ENCODE results near the gene LAMC3. TPM values are rescaled to one million over a fixed set of nuclear protein-coding genes. Genes with fewer than 3 reads are reported as not detected.

The LAMC3 gene
- total RNA-seq, 1 donor from 2014 or later, result 26.4 TPM

GRCh38 chr9:131072871-131073237 is 63.9 kb downstream of the LAMC3 start:
- Histone ChIP-seq H3K27ac (no peak overlapping the region), H3K4me3 (no peak overlapping the region), H3K27me3 (ENCODE audit: low read depth) (no peaks in the 10 kb centered on the region), H3K36me3 (no peaks in the 10 kb centered on the region), H3K9me3 (no peaks in the 10 kb centered on the region), H3K4me1 (no peaks in the 10 kb centered on the region)
- ATAC-seq (no peak), DNase-seq (no peak)
- TF ChIP-seq, protein P1, sequence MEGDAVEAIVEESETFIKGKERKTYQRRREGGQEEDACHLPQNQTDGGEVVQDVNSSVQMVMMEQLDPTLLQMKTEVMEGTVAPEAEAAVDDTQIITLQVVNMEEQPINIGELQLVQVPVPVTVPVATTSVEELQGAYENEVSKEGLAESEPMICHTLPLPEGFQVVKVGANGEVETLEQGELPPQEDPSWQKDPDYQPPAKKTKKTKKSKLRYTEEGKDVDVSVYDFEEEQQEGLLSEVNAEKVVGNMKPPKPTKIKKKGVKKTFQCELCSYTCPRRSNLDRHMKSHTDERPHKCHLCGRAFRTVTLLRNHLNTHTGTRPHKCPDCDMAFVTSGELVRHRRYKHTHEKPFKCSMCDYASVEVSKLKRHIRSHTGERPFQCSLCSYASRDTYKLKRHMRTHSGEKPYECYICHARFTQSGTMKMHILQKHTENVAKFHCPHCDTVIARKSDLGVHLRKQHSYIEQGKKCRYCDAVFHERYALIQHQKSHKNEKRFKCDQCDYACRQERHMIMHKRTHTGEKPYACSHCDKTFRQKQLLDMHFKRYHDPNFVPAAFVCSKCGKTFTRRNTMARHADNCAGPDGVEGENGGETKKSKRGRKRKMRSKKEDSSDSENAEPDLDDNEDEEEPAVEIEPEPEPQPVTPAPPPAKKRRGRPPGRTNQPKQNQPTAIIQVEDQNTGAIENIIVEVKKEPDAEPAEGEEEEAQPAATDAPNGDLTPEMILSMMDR (IDR thresholded peaks at IDR 0.05), result no peak
- intact Hi-C loops (cut with DNase I), result no loop called here

DNA sequence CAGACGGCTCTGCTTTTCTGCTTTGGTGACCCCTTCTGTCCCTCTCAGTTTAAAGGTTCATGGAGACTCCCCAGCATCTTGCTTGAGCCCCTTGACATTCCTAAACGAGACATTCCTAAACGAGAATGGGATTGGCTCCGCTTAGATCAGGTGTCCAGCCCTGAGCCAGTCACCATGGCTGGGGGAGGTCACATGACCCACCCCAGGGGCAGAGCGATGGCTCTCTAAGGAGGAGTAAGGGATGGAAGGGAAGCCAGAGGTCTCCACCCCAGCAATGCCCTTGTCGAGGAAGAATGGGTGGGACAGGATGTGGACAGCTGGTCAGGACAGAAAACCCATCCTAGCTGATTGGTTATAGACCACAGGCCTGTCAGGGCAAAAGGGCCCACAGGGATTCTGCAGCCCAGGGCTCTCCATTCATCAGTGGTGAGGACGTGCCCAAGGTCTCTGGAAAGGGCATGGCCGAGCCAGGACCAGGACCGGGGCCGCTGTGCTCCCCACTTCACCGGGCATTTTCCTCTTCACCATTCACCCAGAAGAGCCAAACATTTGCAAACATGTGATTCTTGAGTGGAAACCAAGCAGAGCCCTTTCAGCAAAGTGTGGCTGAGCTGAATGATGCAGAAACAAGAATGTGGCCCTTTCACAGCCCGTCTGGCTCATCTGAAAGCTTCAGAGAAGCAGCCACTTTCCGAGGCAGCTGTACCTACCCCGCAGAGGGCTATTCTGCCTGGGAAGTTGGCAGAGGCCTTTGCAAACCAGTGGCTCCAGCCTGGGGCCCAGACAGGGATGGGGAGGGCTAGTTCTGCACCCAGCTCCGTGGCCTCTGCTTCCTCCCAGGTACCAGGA is 67.6 kb downstream of the LAMC3 start:
- no peak overlapping the region for H3K27ac ChIP-seq
- H3K36me3 ChIP-seq, result no peaks in the 10 kb centered on the region
- H3K27me3 ChIP-seq (ENCODE audit: low read depth), result no peaks in the 10 kb centered on the region
- H3K4me1 ChIP-seq, result no peaks in the 10 kb centered on the region
- no peak for DNase-seq
- intact Hi-C loops (cut with DNase I), result no loop called here
- TF ChIP-seq, protein P1 (IDR thresholded peaks at IDR 0.05), result no peak
- no peak overlapping the region for H3K4me3 ChIP-seq
- H3K9me3 ChIP-seq, result no peaks in the 10 kb centered on the region
- ATAC-seq, result no peak

DNA sequence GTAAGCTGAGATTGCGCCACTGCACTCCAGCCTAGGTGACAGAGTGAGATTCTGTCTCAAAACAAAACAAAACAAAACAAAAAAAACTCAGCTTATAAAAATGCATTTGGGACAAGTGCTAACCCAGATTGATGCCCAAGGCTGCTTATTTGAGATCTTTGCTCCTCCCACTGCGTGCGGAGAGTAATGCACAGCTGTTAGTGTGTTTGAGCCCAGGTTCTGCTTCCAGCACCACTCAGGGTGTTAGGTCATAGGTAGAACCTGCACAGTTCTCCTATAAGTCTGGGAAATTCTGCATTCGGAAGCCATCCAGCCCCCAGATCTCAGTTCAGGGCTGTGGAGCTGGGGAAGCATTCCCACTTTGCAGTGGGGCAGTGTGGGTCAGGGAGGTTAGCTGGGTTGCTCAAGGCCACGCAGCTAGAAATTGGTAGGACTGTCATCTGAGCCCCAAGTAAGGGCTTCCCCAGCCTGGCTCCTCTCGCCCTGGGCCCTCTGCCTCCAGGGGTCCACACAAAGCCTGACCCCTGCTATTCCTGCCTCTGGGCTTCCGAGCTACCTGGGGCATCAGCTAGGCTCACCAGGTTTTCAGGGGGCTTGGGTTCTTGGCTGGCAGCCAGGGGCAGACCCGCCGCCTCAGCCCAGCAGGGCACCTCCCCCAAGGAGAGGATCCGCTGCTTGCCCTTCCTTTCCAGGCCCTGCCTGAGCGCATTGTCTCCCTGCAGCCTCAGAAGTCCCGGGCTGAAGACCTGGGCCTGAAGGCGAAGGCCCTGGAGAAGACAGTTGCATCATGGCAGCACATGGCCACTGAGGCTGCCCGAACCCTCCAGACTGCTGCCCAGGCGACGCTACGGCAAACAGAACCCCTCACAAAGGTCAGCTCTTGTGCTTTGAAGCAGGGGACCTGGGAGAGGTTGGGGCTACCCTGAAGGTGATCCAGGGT is 69.7 kb downstream of the LAMC3 start:
- TF ChIP-seq, protein P1 (IDR thresholded peaks at IDR 0.05), result no peak
- intact Hi-C loops (cut with DNase I), result no loop called here
- no peak overlapping the region for H3K4me3 ChIP-seq
- H3K9me3 ChIP-seq, result no peaks in the 10 kb centered on the region
- no peaks in the 10 kb centered on the region for H3K36me3 ChIP-seq
- DNase-seq (no peak), ATAC-seq (no peak)
- no peaks in the 10 kb centered on the region for H3K4me1 ChIP-seq
- H3K27ac ChIP-seq, result no peak overlapping the region
- H3K27me3 ChIP-seq (ENCODE audit: low read depth), result no peaks in the 10 kb centered on the region

DNA sequence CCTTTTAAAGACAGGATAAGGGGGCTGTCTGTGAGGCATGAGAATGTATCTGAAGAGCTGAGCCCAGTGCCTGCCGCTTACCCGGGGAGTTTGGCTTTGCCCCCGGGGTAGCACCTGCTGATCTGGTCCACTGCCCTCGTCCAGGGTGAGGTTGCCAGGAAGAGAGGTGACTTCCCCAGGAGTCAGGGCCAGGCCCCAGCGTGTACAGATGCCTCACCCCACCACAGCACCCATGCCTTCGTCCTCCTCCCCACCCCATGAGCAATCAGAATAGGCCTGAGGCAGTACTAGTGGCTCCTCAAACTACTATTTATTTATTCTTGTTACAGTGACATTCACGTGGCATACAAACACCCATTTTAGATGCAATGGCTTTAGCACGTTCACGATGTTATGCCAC is 71.6 kb downstream of the LAMC3 start:
- DNase-seq (no peak), ATAC-seq (no peak)
- intact Hi-C loops (cut with DNase I), result no loop called here
- H3K9me3 ChIP-seq, result no peaks in the 10 kb centered on the region
- H3K4me3 ChIP-seq, result no peak overlapping the region
- no peak overlapping the region for H3K27ac ChIP-seq
- TF ChIP-seq, protein P1 (IDR thresholded peaks at IDR 0.05), result no peak
- H3K27me3 ChIP-seq (ENCODE audit: low read depth), result no peaks in the 10 kb centered on the region
- no peaks in the 10 kb centered on the region for H3K36me3 ChIP-seq
- H3K4me1 ChIP-seq, result no peaks in the 10 kb centered on the region

GRCh38 chr9:131081868-131082267 is 72.9 kb downstream of the LAMC3 start:
- no peak overlapping the region for H3K27ac ChIP-seq
- H3K27me3 ChIP-seq (ENCODE audit: low read depth), result no peaks in the 10 kb centered on the region
- H3K4me1 ChIP-seq, result no peaks in the 10 kb centered on the region
- no peak overlapping the region for H3K4me3 ChIP-seq
- intact Hi-C loops (cut with DNase I), result no loop called here
- no peaks in the 10 kb centered on the region for H3K9me3 ChIP-seq
- ATAC-seq (no peak), DNase-seq (no peak)
- TF ChIP-seq, protein P1 (IDR thresholded peaks at IDR 0.05), result no peak
- no peaks in the 10 kb centered on the region for H3K36me3 ChIP-seq
